ENCODE results near the gene ATG7.

The ATG7 gene

GRCh38 chr3:11521167-11521566 lies 249.0 kb downstream of the ATG7 start:
- Histone ChIP-seq H3K79me2 (ENCODE audit: control insufficient read depth, low read length) (no peaks in the 10 kb centered on the region), H3K4me1 (ENCODE audit: control insufficient read depth, low read length) (no peaks in the 10 kb centered on the region), H4K20me1 (ENCODE audit: control insufficient read depth, insufficient read depth, low read depth, low read length) (no peaks in the 10 kb centered on the region), H3K27me3 (ENCODE audit: control insufficient read depth, low read length) (no peaks in the 10 kb centered on the region), H3K9me3 (ENCODE audit: control insufficient read depth, insufficient read depth, low read length) (no peaks in the 10 kb centered on the region), H3F3A (ENCODE audit: control insufficient read depth, insufficient read depth) (no peaks in the 10 kb centered on the region), H3K4me2 (ENCODE audit: low read length) (no peak overlapping the region), H3K9me2 (replicated peaks; ENCODE audit: control insufficient read depth, low read length) (no peaks in the 10 kb centered on the region), H3K27ac (ENCODE audit: low read depth, low read length) (no peak overlapping the region), H3K36me3 (ENCODE audit: control insufficient read depth, low read length) (no peaks in the 10 kb centered on the region), H3K4me3 (ENCODE audit: low read length) (no peak overlapping the region)
- TF ChIP-seq EZH2phosphoT487 (IDR thresholded peaks at IDR 0.05; ENCODE audit: borderline replicate concordance, low read length): no peak
- no peak for TF ChIP-seq CTCF (IDR thresholded peaks at IDR 0.05; ENCODE audit: low read depth, low read length, poor library complexity, severe bottlenecking)

DNA sequence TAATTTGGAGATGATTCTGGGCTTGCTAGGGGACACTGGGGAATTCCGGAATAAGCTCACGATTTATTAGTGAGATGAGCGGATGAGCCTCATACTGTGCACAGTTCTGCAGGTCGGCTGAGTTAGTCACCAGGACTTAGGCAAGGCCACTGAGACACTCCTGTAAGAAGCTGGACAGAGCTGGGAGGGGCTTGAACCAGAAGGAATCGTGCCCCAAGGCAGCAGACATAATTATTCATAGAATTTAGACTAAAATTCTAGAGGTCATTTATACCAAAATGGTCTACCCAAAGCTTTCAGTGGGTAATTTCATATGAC lies 250.2 kb downstream of the ATG7 start:
- Histone ChIP-seq H4K20me1 (ENCODE audit: control insufficient read depth, insufficient read depth, low read depth, low read length) (no peaks in the 10 kb centered on the region), H3K36me3 (ENCODE audit: control insufficient read depth, low read length) (no peaks in the 10 kb centered on the region), H3K9me2 (replicated peaks; ENCODE audit: control insufficient read depth, low read length) (no peaks in the 10 kb centered on the region), H3K4me2 (ENCODE audit: low read length) (no peak overlapping the region), H3K4me3 (ENCODE audit: low read length) (no peak overlapping the region), H3K4me1 (ENCODE audit: control insufficient read depth, low read length) (no peaks in the 10 kb centered on the region), H3F3A (ENCODE audit: control insufficient read depth, insufficient read depth) (no peaks in the 10 kb centered on the region), H3K27ac (ENCODE audit: low read depth, low read length) (no peak overlapping the region), H3K79me2 (ENCODE audit: control insufficient read depth, low read length) (no peaks in the 10 kb centered on the region), H3K9me3 (ENCODE audit: control insufficient read depth, insufficient read depth, low read length) (no peaks in the 10 kb centered on the region), H3K27me3 (ENCODE audit: control insufficient read depth, low read length) (no peaks in the 10 kb centered on the region)
- TF ChIP-seq CTCF (IDR thresholded peaks at IDR 0.05; ENCODE audit: low read depth, low read length, poor library complexity, severe bottlenecking): no peak
- no peak for TF ChIP-seq EZH2phosphoT487 (IDR thresholded peaks at IDR 0.05; ENCODE audit: borderline replicate concordance, low read length)

GRCh38 chr3:11522953-11523571 lies 250.9 kb downstream of the ATG7 start:
- no peak overlapping the region for H3K27ac ChIP-seq (ENCODE audit: low read depth, low read length)
- H4K20me1 ChIP-seq (ENCODE audit: control insufficient read depth, insufficient read depth, low read depth, low read length): no peaks in the 10 kb centered on the region
- H3K79me2 ChIP-seq (ENCODE audit: control insufficient read depth, low read length): no peaks in the 10 kb centered on the region
- TF ChIP-seq EZH2phosphoT487 (IDR thresholded peaks at IDR 0.05; ENCODE audit: borderline replicate concordance, low read length) (no peak), CTCF (IDR thresholded peaks at IDR 0.05; ENCODE audit: low read depth, low read length, poor library complexity, severe bottlenecking) (no peak)
- no peaks in the 10 kb centered on the region for H3K27me3 ChIP-seq (ENCODE audit: control insufficient read depth, low read length)
- H3K9me3 ChIP-seq (ENCODE audit: control insufficient read depth, insufficient read depth, low read length): no peaks in the 10 kb centered on the region
- no peaks in the 10 kb centered on the region for H3F3A ChIP-seq (ENCODE audit: control insufficient read depth, insufficient read depth)
- no peak overlapping the region for H3K4me3 ChIP-seq (ENCODE audit: low read length)
- H3K36me3 ChIP-seq (ENCODE audit: control insufficient read depth, low read length): no peaks in the 10 kb centered on the region
- no peaks in the 10 kb centered on the region for H3K9me2 ChIP-seq (replicated peaks; ENCODE audit: control insufficient read depth, low read length)
- H3K4me1 ChIP-seq (ENCODE audit: control insufficient read depth, low read length): no peaks in the 10 kb centered on the region
- H3K4me2 ChIP-seq (ENCODE audit: low read length): no peak overlapping the region

Measured in DOHH2 (cell line).